Fibroblast of the aortic adventitia (primary cell): ENCODE data around the gene DTNB. TPM values are rescaled to one million over a fixed set of nuclear protein-coding genes. Genes with fewer than 3 reads are reported as not detected.
A peak's percentile ranks its signal among the peaks of the same experiment; 100 is the strongest.

Source experiments
- DNase-seq: peaks from one replicate; pipeline ENCODE4 v3.0.0-alpha.2; 2010; ENCODE audit warnings: low read depth
- H3K4me3 ChIP-seq: 2 replicates; pipeline ENCODE4 v1.5.1; 2011; ENCODE audit warnings: low read depth, mild to moderate bottlenecking, control low read depth, low read length, moderate library complexity
- CTCF ChIP-seq: IDR thresholded peaks from 2 replicates; pipeline ENCODE4 v1.5.1; 2011; ENCODE audit warnings: mild to moderate bottlenecking, low read length, control low read depth, inconsistent platforms; ENCODE audit not compliant: insufficient read depth
- total RNA-seq: library from RNA; depleted of rRNA; stranded (reverse); fragments of >200 nt; gene quantifications from 2 replicates; pipeline ENCODE4 v1.2.3, GENCODE V29; 2012; ENCODE audit warnings: low replicate concordance

Gene DTNB
- total RNA-seq, 1 donor: 11.7 TPM

GRCh38 chr2:25587361-25587760 is 86.0 kb downstream of the DTNB start:
- H3K4me3 ChIP-seq: no peak overlapping the region
- DNase-seq: peak; percentile 23
- TF ChIP-seq CTCF: no peak

GRCh38 chr2:25586726-25587144 is 86.6 kb downstream of the DTNB start:
- DNase-seq: no peak
- no peak overlapping the region for H3K4me3 ChIP-seq
- TF ChIP-seq CTCF: no peak

- no peak overlapping the region for H3K4me3 ChIP-seq
- no peak for TF ChIP-seq CTCF
- no peak for DNase-seq
These were observed 88.2 kb downstream of the DTNB start for GRCh38 chr2:25585189-25585588.

- DNase-seq: no peak
- no peak for TF ChIP-seq CTCF
These were observed 91.1 kb downstream of the DTNB start for GRCh38 chr2:25582077-25582830.

GRCh38 chr2:25576596-25576995 is 96.8 kb downstream of the DTNB start:
- H3K4me3 ChIP-seq: no peak overlapping the region
- DNase-seq: no peak
- TF ChIP-seq CTCF: no peak

More at GRCh38 chr2:25582077-25582830, 91.1 kb downstream of the DTNB start:
- H3K4me3 ChIP-seq: no peak overlapping the region

- peak; percentile 21 for DNase-seq
- H3K4me3 ChIP-seq: no peak overlapping the region
These were observed 100.7 kb downstream of the DTNB start for GRCh38 chr2:25572638-25573037.

More at GRCh38 chr2:25572638-25573037, 100.7 kb downstream of the DTNB start:
- no peak for TF ChIP-seq CTCF
